HG02884 (cell line): ENCODE data around the gene WDR59.

Experiments
- ATAC-seq: cut with Tn5 transposase; IDR thresholded peaks from one replicate; pipeline ENCODE4 v1.9.1; 2021; ENCODE audit warnings: mild to moderate bottlenecking, moderate library complexity; ENCODE audit not compliant: unreplicated experiment

WDR59 gene

GRCh38 chr16:74984194-74984528, 762 bp downstream of the WDR59 start:
- ATAC-seq = no peak

- ATAC-seq = no peak
Measured at GRCh38 chr16:74982256-74982655, 2.7 kb downstream of the WDR59 start.

GRCh38 chr16:74975591-74975990, 9.3 kb downstream of the WDR59 start:
- ATAC-seq = no peak

GRCh38 chr16:74973304-74973703, 11.6 kb downstream of the WDR59 start:
- ATAC-seq = no peak

- ATAC-seq = no peak
Measured at GRCh38 chr16:74954763-74955162, 30.2 kb downstream of the WDR59 start.

- no peak for ATAC-seq
Measured at GRCh38 chr16:74951681-74952080, 33.2 kb downstream of the WDR59 start.

- ATAC-seq = no peak
Measured at GRCh38 chr16:74951206-74951605, 33.7 kb downstream of the WDR59 start.

- ATAC-seq = no peak
Measured at GRCh38 chr16:74950511-74950910, 34.4 kb downstream of the WDR59 start.

- ATAC-seq = no peak
Measured at GRCh38 chr16:74949309-74949708, 35.6 kb downstream of the WDR59 start.

- ATAC-seq = no peak
Measured at GRCh38 chr16:74944466-74944865, 40.5 kb downstream of the WDR59 start.

- ATAC-seq = no peak
Measured at GRCh38 chr16:74942977-74943918, 41.7 kb downstream of the WDR59 start.

GRCh38 chr16:74942566-74942965, 42.4 kb downstream of the WDR59 start:
- no peak for ATAC-seq

GRCh38 chr16:74939688-74940087, 45.2 kb downstream of the WDR59 start:
- no peak for ATAC-seq

- ATAC-seq = peak; percentile 91
Measured at GRCh38 chr16:74936902-74937560, 47.9 kb downstream of the WDR59 start.

GRCh38 chr16:74931445-74931844, 53.5 kb downstream of the WDR59 start:
- ATAC-seq = peak; percentile 62

- ATAC-seq = no peak
Measured at GRCh38 chr16:74929636-74930035, 55.3 kb downstream of the WDR59 start.

- no peak for ATAC-seq
Measured at GRCh38 chr16:74926805-74927204, 58.1 kb downstream of the WDR59 start.

- no peak for ATAC-seq
Measured at GRCh38 chr16:74923766-74924460, 61.0 kb downstream of the WDR59 start.

GRCh38 chr16:74922150-74923138, 62.5 kb downstream of the WDR59 start:
- no peak for ATAC-seq

GRCh38 chr16:74921051-74921450, 63.9 kb downstream of the WDR59 start:
- no peak for ATAC-seq
